KOPT-K1 (cell line): Measurements from ENCODE around the gene TENM4.

ENCODE experiments used
- H3K27ac ChIP-seq: fragments of 200-600 bp; sonication (generic); 2 replicates; pipeline ENCODE4 v1.5.1; 2016; ENCODE audit warnings: antibody characterized with exemption, mild to moderate bottlenecking, low read depth, low read length; ENCODE audit not compliant: poor library complexity, severe bottlenecking
- H3K36me3 ChIP-seq: fragments of 200-600 bp; sonication (generic); 2 replicates; pipeline ENCODE4 v1.5.1; 2017; ENCODE audit warnings: antibody characterized with exemption, mild to moderate bottlenecking, low read length, moderate library complexity; ENCODE audit not compliant: insufficient read depth
- H3K9me3 ChIP-seq: fragments of 200-600 bp; sonication (generic); 2 replicates; pipeline ENCODE4 v1.5.1; 2017; ENCODE audit warnings: antibody characterized with exemption, low read length, mild to moderate bottlenecking; ENCODE audit not compliant: insufficient read depth, poor library complexity, severe bottlenecking

Gene TENM4

DNA sequence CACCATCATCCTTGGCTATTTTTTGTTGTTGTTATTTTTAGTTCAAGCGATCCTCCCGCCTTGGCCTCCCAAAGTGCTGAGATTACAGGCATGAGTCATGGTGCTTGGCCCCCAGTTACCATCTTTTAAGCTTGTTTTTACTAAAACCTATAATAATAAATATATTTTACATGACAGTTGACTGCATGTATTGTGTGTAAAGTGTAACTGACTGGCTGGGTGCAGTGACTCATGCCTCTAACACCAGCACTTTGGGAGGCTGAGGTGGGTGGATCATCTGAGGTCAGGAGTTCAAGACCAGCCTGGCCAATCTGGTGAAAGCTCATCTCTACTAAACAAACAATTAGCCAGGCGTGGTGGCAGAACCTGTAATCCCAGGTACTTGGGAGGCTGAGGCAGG, 386.2 kb downstream of the TENM4 start:
- no peaks in the 10 kb centered on the region for H3K9me3 ChIP-seq
- no peaks in the 10 kb centered on the region for H3K36me3 ChIP-seq
- no peak overlapping the region for H3K27ac ChIP-seq

DNA sequence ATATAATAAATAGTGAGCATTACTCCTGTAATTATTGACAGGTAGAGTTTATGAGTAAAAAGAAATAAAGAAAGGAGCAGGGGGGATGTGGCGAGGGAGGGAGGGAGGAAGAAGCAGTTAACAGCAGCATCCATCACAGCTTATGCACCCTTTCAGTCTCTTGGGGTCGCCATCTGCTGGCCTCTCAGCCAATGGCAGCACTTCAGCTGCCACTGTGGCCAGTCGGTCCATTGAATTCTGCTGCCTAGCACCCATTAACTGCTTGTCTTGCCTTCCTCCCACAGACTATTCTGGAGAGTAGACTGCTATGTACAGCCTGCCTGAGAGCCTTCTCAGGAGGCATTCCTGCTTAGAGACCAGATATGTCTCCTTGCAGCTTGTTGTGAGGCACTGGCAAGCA, 388.3 kb downstream of the TENM4 start:
- H3K27ac ChIP-seq = no peak overlapping the region
- no peaks in the 10 kb centered on the region for H3K36me3 ChIP-seq
- H3K9me3 ChIP-seq = no peaks in the 10 kb centered on the region

DNA sequence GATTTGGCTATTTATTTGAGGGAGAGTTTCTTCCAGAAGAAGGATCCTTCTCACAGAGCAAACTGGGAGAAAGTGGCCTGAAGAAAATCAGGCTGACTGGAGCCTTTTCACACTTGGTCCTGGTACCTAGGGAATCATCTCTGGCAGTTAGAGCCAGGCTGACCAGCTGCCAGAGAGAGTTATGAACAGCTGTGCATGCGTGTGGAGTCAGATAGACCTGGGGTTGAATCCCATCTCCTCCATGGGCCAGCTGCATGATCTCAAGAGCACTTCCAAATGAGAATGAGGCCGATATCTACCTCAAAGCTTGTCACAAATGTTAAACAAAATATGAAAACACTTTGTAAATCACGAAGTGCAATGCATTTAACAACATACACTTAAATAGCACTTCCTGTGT, 390.0 kb downstream of the TENM4 start:
- H3K36me3 ChIP-seq = no peaks in the 10 kb centered on the region
- H3K9me3 ChIP-seq = no peaks in the 10 kb centered on the region
- H3K27ac ChIP-seq = no peak overlapping the region

DNA sequence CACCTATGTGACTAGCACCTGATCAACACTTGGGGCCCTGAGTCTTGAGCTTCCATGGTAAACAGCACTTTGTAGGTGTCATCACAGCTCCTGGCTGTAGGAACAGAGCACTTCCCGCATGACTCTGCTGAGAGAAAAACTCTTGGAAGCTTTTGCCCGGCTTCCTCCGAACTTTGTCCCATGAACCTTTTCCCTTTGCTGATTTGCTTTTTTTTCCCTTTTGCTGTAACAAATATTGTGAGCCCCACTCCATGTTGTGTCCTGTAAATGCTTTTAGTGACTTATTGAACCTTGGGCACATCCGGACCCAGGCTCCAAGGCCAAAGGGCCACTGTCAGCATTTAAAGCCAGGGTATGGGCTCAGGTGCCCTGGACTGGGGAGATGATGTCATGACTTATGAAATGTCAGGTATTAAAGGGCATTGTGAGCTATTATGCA, 391.1 kb downstream of the TENM4 start:
- Histone ChIP-seq H3K36me3 (no peaks in the 10 kb centered on the region), H3K9me3 (no peaks in the 10 kb centered on the region), H3K27ac (no peak overlapping the region)

DNA sequence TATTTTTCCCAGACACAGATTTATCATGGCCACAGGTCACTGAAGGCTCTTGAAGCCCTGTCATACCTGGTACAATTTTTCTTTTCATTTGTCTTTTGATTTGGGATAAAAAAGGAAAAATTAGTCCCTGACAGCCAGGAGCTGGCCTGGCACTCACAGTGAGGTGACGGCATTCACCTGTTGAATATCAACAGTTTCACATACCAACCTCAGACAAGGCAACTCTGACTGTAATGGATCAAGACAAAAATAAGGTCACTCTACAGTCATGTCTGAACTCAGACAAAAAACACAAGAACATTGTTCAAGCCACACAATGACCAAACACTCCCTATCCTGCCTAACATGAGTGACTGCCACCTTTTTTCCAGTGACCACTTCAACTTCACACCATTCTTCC, 392.9 kb downstream of the TENM4 start:
- Histone ChIP-seq H3K36me3 (no peaks in the 10 kb centered on the region), H3K9me3 (no peaks in the 10 kb centered on the region)

DNA sequence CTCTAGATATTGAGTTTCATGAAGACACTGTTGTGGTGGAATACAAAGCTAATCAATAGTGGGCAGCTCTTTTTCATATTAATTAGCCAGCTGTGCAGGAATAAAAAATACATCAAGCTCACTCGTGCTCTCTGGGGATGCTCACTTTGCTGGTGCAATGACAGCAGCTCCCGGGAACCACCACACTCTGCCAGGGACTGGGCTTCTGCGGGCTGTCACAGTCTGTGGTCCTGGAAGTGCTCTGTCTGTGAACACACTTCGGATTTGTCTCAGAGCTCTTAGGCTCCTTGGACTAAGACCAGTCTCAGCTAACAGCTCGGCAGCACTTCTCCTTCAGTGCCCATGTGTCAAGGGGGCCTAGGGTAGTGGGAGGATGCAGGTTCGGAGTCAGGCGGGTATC, 393.5 kb downstream of the TENM4 start:
- no peak overlapping the region for H3K27ac ChIP-seq
- no peaks in the 10 kb centered on the region for H3K9me3 ChIP-seq
- no peaks in the 10 kb centered on the region for H3K36me3 ChIP-seq

More for the DNA sequence above, 392.9 kb downstream of the TENM4 start:
- no peak overlapping the region for H3K27ac ChIP-seq

DNA sequence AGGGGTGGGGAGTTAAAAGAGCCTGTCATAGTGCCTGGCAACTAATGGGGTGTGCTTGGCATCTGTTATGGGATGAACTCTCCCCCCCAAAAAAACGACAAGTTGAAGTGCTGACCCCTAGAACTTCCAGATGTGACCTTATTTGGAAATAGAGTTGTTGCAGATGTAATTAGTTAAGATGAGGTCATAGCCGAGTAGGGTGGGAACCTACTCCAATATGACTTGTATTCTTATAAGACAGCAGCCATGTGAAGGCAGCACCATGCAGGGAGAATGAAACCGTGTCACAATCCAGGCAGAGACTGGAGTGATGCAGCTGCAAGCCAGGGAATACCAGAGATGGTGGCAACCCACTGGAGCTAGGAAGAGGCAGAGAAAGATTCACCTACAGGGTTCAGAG, 394.5 kb downstream of the TENM4 start:
- Histone ChIP-seq H3K9me3 (no peaks in the 10 kb centered on the region), H3K36me3 (no peaks in the 10 kb centered on the region), H3K27ac (no peak overlapping the region)

DNA sequence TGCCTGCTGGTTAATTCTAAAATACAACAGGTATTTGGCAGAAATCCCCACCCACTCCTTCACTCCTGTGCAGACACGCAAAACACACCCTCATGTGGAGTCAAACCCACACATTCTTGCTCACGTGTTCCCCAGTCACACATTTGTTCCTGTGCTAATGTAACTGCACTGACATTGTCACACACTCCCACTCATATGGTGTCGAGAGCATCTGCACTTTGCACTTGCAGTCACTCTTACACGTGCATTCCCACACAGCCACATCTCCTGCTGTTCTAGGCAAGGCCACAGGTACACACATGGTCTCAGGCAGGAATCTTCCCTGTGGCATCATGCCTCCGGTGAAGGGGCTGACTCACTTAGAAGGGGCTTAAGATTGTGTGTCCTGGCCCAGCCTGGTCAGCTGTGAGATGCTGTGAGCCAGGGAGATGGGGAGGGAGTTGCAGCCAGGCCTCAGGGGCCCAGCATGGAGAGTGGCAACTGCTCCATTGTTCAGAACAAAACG, 395.0 kb downstream of the TENM4 start:
- H3K9me3 ChIP-seq = no peaks in the 10 kb centered on the region
- no peaks in the 10 kb centered on the region for H3K36me3 ChIP-seq
- H3K27ac ChIP-seq = no peak overlapping the region

DNA sequence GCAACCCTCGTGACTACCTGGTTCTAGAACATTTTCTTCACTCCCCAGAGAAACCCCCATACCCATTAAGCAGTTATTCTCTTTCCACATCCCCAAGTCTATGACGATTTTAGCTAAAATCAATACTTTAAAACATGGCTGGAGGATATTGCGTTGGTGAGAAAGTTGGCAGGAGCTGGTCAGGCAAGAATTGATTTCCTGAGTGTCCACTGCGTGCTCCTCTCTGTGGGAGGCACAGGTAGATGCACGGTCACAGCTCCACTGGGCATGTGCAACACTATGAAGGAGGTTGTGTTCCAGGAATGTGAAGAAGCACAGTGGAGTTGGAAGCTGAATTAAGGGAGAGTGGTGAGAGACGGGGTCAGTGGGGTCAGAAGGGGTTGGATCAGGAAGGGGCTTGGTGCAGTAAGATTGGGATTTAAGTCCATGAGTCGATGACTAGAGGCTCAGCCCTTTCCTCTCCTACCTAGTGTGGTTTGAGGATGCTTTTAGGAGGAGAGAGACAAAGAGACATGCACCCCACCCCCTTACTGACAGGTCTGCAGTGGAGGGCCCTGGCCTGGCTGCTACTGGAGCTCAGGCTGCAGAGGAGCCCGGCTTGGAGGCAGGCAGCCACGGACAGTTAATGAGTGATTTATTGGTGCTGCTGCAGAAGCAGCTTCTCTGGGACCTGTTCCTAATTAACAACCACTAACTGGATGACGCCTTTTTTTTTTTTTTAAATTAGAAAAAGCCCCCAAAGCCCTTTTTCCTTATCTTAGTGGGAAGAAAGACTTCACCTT, 395.6 kb downstream of the TENM4 start:
- no peaks in the 10 kb centered on the region for H3K9me3 ChIP-seq
- H3K36me3 ChIP-seq = no peaks in the 10 kb centered on the region
- H3K27ac ChIP-seq = no peak overlapping the region

DNA sequence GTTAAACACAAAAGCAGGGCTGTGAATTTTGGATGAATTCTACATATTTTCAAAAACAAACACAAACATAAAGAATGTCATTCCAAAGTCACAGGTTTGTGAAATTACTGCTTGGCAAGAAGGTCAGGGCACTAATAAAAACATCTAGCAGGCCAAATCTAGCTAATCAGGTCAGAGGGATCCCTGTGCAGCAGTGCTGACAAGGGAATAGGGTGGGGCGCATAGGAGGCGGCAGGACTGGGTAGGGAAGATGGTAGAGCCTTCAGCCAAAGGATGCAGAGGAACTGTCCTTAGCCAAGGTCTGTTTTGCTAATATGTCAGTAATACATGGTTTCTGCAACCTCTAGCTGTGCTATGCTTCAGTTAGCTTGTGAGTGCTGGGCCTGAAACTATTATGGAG, 396.6 kb downstream of the TENM4 start:
- H3K36me3 ChIP-seq = no peaks in the 10 kb centered on the region

DNA sequence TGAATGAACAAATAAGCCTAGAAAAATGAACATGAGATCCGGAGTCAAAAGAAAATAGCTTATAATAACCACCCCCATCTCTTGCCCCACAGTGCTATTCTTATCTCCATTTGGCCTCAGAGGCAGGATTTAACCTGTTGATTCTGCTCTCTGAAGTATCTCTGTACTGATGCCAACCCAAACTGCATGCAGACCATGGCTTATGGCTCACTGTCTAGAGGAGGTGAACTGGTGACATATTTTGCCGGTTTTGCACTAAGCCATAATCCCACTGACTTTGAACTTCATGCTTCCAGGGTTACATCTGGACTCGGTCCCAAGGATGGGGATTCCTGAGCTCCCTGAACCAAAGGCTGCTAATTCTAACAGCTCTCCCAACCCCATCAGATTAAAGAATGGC, 397.1 kb downstream of the TENM4 start:
- Histone ChIP-seq H3K27ac (no peak overlapping the region), H3K9me3 (no peaks in the 10 kb centered on the region), H3K36me3 (no peaks in the 10 kb centered on the region)

More for the DNA sequence above, 396.6 kb downstream of the TENM4 start:
- no peak overlapping the region for H3K27ac ChIP-seq
- H3K9me3 ChIP-seq = no peaks in the 10 kb centered on the region

DNA sequence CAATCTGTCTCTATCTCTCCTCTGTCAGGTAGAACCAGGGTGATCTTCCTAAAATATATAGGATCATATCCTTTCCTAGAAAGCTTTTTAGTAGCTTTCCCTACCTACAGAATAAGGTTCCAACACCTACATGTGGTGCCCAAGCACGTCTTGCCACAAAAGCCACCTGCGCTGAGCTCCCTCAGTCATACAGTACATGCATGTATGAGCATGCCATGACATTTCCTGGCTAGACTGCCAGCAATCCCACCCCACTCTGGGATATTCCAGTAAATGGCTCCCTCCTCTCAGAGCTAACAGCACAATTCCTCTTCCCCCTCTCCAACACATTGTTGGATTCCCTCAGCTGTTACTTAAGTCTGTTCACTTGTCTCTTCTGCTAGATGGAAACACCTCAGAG, 398.0 kb downstream of the TENM4 start:
- no peaks in the 10 kb centered on the region for H3K36me3 ChIP-seq
- H3K27ac ChIP-seq = no peak overlapping the region
- no peaks in the 10 kb centered on the region for H3K9me3 ChIP-seq

DNA sequence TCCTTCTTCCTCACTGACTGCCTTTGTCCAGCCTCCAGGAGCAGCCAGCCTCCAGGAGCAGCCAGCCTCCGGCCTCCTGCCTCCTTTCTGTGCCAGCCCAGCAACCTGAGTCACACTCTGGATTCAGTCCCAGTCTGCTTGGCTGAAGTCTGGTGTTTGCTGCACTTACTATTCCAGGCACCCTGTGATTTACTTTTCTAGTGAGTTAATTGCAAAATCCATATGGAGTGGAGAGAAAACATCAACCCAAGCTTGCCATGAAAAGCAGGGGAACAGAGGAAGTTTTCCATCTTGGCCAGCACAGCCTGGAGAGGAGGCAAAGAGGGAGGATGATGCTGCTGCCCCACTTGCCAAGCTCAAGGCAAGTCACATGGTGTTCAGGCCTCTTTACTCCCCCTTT, 400.5 kb downstream of the TENM4 start:
- Histone ChIP-seq H3K9me3 (no peaks in the 10 kb centered on the region), H3K27ac (no peak overlapping the region), H3K36me3 (no peaks in the 10 kb centered on the region)

DNA sequence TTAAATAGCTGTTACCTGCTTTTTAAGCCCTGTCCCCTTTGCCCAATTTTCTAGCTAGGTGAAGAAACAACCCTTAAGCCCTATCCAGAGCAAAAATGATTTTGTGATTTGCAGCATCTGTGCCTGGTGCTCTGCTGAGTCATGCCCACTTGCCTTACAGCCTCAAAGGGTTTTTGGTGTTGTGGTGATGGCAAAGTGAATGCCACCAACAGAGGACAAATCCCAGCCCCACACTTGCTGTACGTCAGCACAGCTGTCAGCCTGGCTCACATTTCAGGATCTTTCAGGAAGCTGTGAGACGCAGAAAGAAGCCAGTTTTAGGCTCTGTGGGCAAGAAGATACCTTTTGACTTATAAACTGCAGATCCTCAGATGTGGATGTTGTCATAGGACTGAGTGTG, 401.7 kb downstream of the TENM4 start:
- no peak overlapping the region for H3K27ac ChIP-seq
- H3K9me3 ChIP-seq = no peaks in the 10 kb centered on the region
- no peaks in the 10 kb centered on the region for H3K36me3 ChIP-seq

DNA sequence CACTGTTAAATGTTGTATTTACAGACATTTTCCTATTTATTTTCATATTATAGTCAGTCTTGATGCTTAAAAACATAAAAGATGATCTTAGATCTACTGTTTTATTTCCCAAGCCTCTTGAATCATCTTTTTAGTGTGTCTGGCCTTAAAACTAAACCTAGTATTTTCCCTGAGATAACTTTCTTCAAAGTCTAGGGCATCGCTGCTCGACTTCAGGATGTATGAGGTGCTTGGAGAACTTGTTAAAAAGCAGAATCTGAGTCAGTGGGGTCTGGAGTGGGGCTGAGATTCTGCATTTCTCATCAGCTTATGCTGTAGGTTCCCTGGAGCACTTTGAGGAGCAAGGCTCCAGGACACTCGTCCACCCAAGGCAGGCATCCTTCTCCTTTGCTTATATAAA, 404.9 kb downstream of the TENM4 start:
- Histone ChIP-seq H3K36me3 (no peaks in the 10 kb centered on the region), H3K27ac (no peak overlapping the region), H3K9me3 (no peaks in the 10 kb centered on the region)

DNA sequence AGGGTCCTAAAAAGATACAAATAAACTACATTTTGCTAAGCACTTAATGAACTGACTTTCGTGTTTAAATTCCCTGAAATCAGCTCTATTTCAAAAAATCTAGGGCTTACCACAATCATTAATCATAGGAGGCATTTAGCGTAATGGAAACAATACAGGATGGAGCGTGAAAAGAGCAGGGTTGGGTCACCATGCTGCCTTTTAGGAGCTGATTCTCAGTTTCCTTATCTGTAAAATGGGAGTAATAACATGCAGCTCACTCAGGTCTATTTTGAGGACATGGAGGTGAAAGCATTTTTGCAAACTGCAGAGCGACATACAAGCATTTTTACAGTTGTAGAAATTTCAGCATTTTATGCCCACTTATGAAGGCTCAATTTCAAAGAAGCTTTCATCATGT, 407.0 kb downstream of the TENM4 start:
- Histone ChIP-seq H3K27ac (no peak overlapping the region), H3K36me3 (no peaks in the 10 kb centered on the region), H3K9me3 (no peaks in the 10 kb centered on the region)
